ENCODE measurements around the gene GPC1. TPM values are rescaled to one million over a fixed set of nuclear protein-coding genes. Genes with fewer than 3 reads are reported as not detected.

Gene GPC1
- polyA plus RNA-seq, 1 experiment = 126 TPM

GRCh38 chr2:240501531-240501991 is 66.1 kb downstream of the GPC1 start:
- Histone ChIP-seq H3K36me3 (ENCODE audit: control insufficient read depth, insufficient read depth, low read length) (peaks cover 1% of the 10 kb centered on the region; the same call in 1 of the 2 replicates), H3K4me3 (ENCODE audit: low read depth, low read length) (no peak overlapping the region), H3K27me3 (ENCODE audit: control insufficient read depth, insufficient read depth, low read length) (no peaks in the 10 kb centered on the region)
- CTCF ChIA-PET = interaction anchor here (0.6 kb wide), 1 partner anchor 467 kb away, joined by 3 read pairs; no protein-coding TSS in a partner anchor
- TF ChIP-seq, protein P1, sequence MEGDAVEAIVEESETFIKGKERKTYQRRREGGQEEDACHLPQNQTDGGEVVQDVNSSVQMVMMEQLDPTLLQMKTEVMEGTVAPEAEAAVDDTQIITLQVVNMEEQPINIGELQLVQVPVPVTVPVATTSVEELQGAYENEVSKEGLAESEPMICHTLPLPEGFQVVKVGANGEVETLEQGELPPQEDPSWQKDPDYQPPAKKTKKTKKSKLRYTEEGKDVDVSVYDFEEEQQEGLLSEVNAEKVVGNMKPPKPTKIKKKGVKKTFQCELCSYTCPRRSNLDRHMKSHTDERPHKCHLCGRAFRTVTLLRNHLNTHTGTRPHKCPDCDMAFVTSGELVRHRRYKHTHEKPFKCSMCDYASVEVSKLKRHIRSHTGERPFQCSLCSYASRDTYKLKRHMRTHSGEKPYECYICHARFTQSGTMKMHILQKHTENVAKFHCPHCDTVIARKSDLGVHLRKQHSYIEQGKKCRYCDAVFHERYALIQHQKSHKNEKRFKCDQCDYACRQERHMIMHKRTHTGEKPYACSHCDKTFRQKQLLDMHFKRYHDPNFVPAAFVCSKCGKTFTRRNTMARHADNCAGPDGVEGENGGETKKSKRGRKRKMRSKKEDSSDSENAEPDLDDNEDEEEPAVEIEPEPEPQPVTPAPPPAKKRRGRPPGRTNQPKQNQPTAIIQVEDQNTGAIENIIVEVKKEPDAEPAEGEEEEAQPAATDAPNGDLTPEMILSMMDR (IDR thresholded peaks at IDR 0.05; ENCODE audit: insufficient read depth, low read depth, low read length) = no peak
- POLR2A ChIA-PET = no interaction called here
- no peak for DNase-seq (ENCODE audit: low read depth)

DNA sequence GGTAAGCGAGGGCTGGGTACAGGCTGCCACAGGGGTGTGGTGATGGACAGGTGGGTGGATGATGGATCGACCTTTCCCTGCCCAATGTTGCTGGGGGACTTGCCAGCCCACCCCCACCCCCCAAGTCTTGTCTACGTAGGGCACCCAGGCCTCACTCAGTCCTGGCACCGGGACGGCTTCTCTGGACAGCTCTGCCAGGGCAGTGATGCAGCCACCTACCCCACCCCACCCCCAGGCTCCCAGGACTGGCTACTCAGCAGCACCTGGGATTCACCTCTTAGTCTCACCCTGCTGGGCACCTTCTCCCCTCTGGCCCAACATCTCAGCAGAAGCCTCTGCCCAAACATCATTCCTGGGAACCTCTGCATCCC is 66.6 kb downstream of the GPC1 start:
- H3K36me3 ChIP-seq (ENCODE audit: control insufficient read depth, insufficient read depth, low read length) = peaks cover 1% of the 10 kb centered on the region; the same call in 1 of the 2 replicates
- DNase-seq (ENCODE audit: low read depth) = no peak
- POLR2A ChIA-PET = no interaction called here
- TF ChIP-seq, protein P1 (IDR thresholded peaks at IDR 0.05; ENCODE audit: insufficient read depth, low read depth, low read length) = no peak
- H3K4me3 ChIP-seq (ENCODE audit: low read depth, low read length) = no peak overlapping the region
- CTCF ChIA-PET = interaction anchor here (0.6 kb wide), 1 partner anchor 467 kb away, joined by 3 read pairs; no protein-coding TSS in a partner anchor
- no peaks in the 10 kb centered on the region for H3K27me3 ChIP-seq (ENCODE audit: control insufficient read depth, insufficient read depth, low read length)

DNA sequence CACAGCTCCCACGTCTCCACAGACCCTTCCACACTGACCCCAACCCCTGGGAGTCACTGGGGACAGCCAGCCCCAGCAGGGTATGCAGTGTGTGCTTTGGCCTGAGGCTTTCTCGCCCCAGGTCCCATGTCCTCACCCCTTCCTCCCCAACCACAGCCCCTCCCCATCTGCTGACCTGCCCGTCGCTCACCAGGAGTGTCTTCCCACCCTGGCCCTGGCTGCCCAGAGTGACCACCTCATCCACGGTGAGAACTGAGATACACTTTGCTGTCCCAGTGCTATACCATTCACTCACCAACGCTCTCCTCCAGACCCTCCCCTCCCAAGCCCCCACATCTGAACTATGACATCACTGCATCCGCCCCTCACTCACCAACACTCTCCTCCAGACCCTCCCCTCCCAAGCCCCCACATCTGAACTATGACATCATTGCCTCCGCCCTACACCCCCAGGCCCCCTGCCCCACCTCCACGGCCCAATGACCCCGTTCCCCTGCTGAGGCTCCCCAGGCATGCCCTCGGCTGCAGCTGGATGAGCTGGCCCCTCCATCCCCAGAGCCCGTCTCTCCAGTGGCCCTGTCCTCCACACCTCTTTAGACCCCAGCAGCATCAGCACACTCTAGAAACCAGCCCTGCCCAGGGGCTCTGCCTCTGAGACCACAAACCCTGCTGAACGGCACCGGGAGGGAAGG is 67.1 kb downstream of the GPC1 start:
- Histone ChIP-seq H3K27me3 (ENCODE audit: control insufficient read depth, insufficient read depth, low read length) (no peaks in the 10 kb centered on the region), H3K36me3 (ENCODE audit: control insufficient read depth, insufficient read depth, low read length) (peaks cover 1% of the 10 kb centered on the region; the same call in 1 of the 2 replicates), H3K4me3 (ENCODE audit: low read depth, low read length) (no peak overlapping the region)
- no peak for DNase-seq (ENCODE audit: low read depth)
- TF ChIP-seq, protein P1 (IDR thresholded peaks at IDR 0.05; ENCODE audit: insufficient read depth, low read depth, low read length) = no peak
- ChIA-PET CTCF (interaction anchor here (3.5 kb wide), 1 partner anchor 12 kb away, joined by 9 read pairs; no protein-coding TSS in a partner anchor), POLR2A (no interaction called here)

GRCh38 chr2:240503375-240503774 is 67.9 kb downstream of the GPC1 start:
- POLR2A ChIA-PET = no interaction called here
- Histone ChIP-seq H3K4me3 (ENCODE audit: low read depth, low read length) (no peak overlapping the region), H3K36me3 (ENCODE audit: control insufficient read depth, insufficient read depth, low read length) (peaks cover 1% of the 10 kb centered on the region; the same call in 1 of the 2 replicates), H3K27me3 (ENCODE audit: control insufficient read depth, insufficient read depth, low read length) (no peaks in the 10 kb centered on the region)
- CTCF ChIA-PET = interaction anchor here (1.1 to 3.5 kb wide), 2 partner anchors 9 to 11 kb away, joined by 3 to 9 read pairs; no protein-coding TSS in a partner anchor
- TF ChIP-seq, protein P1 (IDR thresholded peaks at IDR 0.05; ENCODE audit: insufficient read depth, low read depth, low read length) = no peak
- DNase-seq (ENCODE audit: low read depth) = no peak

DNA sequence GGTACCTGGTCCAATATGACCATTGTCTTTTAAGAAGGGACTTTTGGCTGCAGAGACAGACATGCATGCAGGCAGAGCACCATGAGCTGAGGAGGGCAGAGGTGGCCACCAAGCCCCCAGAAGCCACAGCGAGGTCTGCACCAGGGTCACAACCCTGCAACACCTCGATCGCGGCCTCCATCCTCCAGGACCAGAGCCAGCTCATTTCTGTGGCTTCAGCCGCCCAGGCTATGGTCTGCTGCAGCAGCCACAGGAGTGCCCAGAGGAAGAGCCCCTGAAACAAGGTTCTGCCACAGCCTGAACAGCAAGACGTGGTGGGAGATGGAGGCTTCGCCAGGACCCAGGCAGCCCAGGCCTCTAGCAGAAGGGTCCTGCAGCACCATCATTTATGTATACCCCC is 68.4 kb downstream of the GPC1 start:
- ChIA-PET POLR2A (no interaction called here), CTCF (interaction anchor here (1.1 to 3.5 kb wide), 2 partner anchors 9 to 11 kb away, joined by 3 to 9 read pairs; no protein-coding TSS in a partner anchor)
- TF ChIP-seq, protein P1 (IDR thresholded peaks at IDR 0.05; ENCODE audit: insufficient read depth, low read depth, low read length) = no peak
- H3K27me3 ChIP-seq (ENCODE audit: control insufficient read depth, insufficient read depth, low read length) = no peaks in the 10 kb centered on the region
- peaks cover 1% of the 10 kb centered on the region; the same call in 1 of the 2 replicates for H3K36me3 ChIP-seq (ENCODE audit: control insufficient read depth, insufficient read depth, low read length)
- no peak for DNase-seq (ENCODE audit: low read depth)
- no peak overlapping the region for H3K4me3 ChIP-seq (ENCODE audit: low read depth, low read length)

Measured in BJ (cell line).